HepG2 (cell line): ENCODE measurements around the gene CNPPD1. TPM values are rescaled to one million over a fixed set of nuclear protein-coding genes. Genes with fewer than 3 reads are reported as not detected.

Experiments used
- ATAC-seq: fragments of 200-7000 bp; cut with Tn5 transposase; 3 replicates; pipeline ENCODE4 v1.9.1; 2020; ENCODE audit warnings: mild to moderate bottlenecking, moderate library complexity
- BruUV-seq: library from RNA; stranded (reverse); fragments of 400-500 nt; replicated peaks from 2 replicates; lab custom pipeline; 2021; lab: Mats Ljungman, UMichigan
- CTCF ChIA-PET: fragments of 300-600 bp; formaldehyde crosslinking; extraction: SDS; loops from one replicate; lab custom pipeline; 2021; ENCODE audit warnings: low total read pairs, inconsistent platforms, low intra/inter-chr PET ratio; lab: Yijun Ruan, JAX
- POLR2A ChIA-PET: fragments of 350-600 bp; sonication (Branson Sonifier 250); formaldehyde crosslinking; loops from one replicate; lab custom pipeline; 2020; ENCODE audit warnings: antibody characterized with exemption, inconsistent platforms; lab: Yijun Ruan, JAX
- DNase-seq: peaks from one replicate; pipeline ENCODE4 v3.0.0-alpha.2; 2015; ENCODE audit warnings: low spot score
- FAIRE-seq: peaks from 3 replicates; lab custom pipeline; 2011; peaks lifted over from hg19 to GRCh38; lab: Jason Lieb, UNC
- H2AFZ ChIP-seq: one replicate; pipeline ENCODE4 v1.6.1; 2011; ENCODE audit warnings: low read length, inconsistent platforms
- H3K27ac ChIP-seq: fragments of 300-600 bp; 3 replicates; pipeline ENCODE4 v1.8.0; 2011; ENCODE audit warnings: mixed run types, mild to moderate bottlenecking, mixed read lengths, low read length, inconsistent platforms; ENCODE audit not compliant: insufficient read depth; ENCODE audit errors: extremely low read length
- H3K27me3 ChIP-seq, 2 experiments: fragments of 200-600 bp in 1 of 2; 2 replicates in 1 of 2; 3 replicates in 1 of 2; pipeline versions ENCODE4 v1.6.0 to v1.8.0; 2011; ENCODE audit warnings: low read length in 2 of 2, mild to moderate bottlenecking in 2 of 2, moderate library complexity in 2 of 2, inconsistent platforms in 1 of 2; ENCODE audit not compliant: insufficient read depth in 2 of 2, control insufficient read depth in 1 of 2
- H3K36me3 ChIP-seq, 2 experiments: fragments of 200-600 bp in 1 of 2; replicated peaks in 1 of 2; 2 replicates in 1 of 2; 3 replicates in 1 of 2; pipeline versions ENCODE4 v1.5.1 to v1.8.0; 2011; ENCODE audit warnings: low read length in 2 of 2, inconsistent platforms in 1 of 2; ENCODE audit not compliant: insufficient read depth in 2 of 2, control insufficient read depth in 1 of 2
- H3K4me1 ChIP-seq: 2 replicates; pipeline ENCODE4 v1.5.1; 2012; ENCODE audit warnings: low read length, inconsistent platforms; ENCODE audit not compliant: insufficient read depth
- H3K4me2 ChIP-seq: 2 replicates; pipeline ENCODE4 v1.6.0; 2011; ENCODE audit warnings: low read depth, low read length, inconsistent platforms
- H3K4me3 ChIP-seq, 3 experiments: fragments of 200-600 bp in 1 of 3; sonication (generic), shearing (Covaris generic) in 1 of 3; replicated peaks in 1 of 3; 2 replicates each; pipeline ENCODE4 v1.5.1; 2011 to 2016; ENCODE audit warnings: low read length in 3 of 3, inconsistent platforms in 2 of 3, low read depth in 2 of 3, mild to moderate bottlenecking in 2 of 3, control low read depth in 1 of 3, mixed read lengths in 1 of 3; ENCODE audit not compliant: insufficient read depth in 1 of 3
- H3K79me2 ChIP-seq: one replicate; pipeline ENCODE4 v1.6.1; 2011; ENCODE audit warnings: low read length, inconsistent platforms; ENCODE audit not compliant: insufficient read depth
- H3K9ac ChIP-seq: 2 replicates; pipeline ENCODE4 v1.6.0; 2011; ENCODE audit warnings: mild to moderate bottlenecking, low read depth, low read length, inconsistent platforms; ENCODE audit not compliant: insufficient read depth
- H3K9me3 ChIP-seq: 2 replicates; pipeline ENCODE4 v1.5.1; 2012; ENCODE audit warnings: mild to moderate bottlenecking, low read length
- H4K20me1 ChIP-seq: 2 replicates; pipeline ENCODE4 v1.6.0; 2011; ENCODE audit warnings: inconsistent platforms, mild to moderate bottlenecking, low read length, moderate library complexity; ENCODE audit not compliant: insufficient read depth
- ATF7-NPFF ChIP-seq: sonication (generic); formaldehyde crosslinking; IDR thresholded peaks from 2 replicates; pipeline ENCODE4 v1.8.1; 2023; ENCODE audit warnings: mild to moderate bottlenecking, low read depth, missing genetic modification reagents, moderate library complexity
- DMAP1 ChIP-seq: IDR thresholded peaks from 2 replicates; pipeline ENCODE4 v1.6.1; 2016
- E2F2 ChIP-seq: sonication (generic); formaldehyde crosslinking; IDR thresholded peaks from 2 replicates; pipeline ENCODE4 v1.4.0; 2020; ENCODE audit warnings: missing genetic modification reagents, borderline replicate concordance
- EP300 ChIP-seq, 3 experiments: sonication (generic) in 1 of 3; formaldehyde crosslinking in 1 of 3; IDR thresholded peaks; 2 replicates each; pipeline versions ENCODE4 v1.5.1 to v1.6.1; 2011 to 2020; ENCODE audit warnings: low read depth in 2 of 3, low read length in 2 of 3, borderline replicate concordance in 1 of 3, improper control_type of control experiment in 1 of 3, mild to moderate bottlenecking in 1 of 3, missing genetic modification reagents in 1 of 3, moderate library complexity in 1 of 3
- FOXP4 ChIP-seq: sonication (generic); formaldehyde crosslinking; IDR thresholded peaks from 2 replicates; pipeline ENCODE4 v1.4.0; 2020; ENCODE audit warnings: missing genetic modification reagents
- ZBTB20 ChIP-seq: sonication (generic); formaldehyde crosslinking; IDR thresholded peaks from 2 replicates; pipeline ENCODE4 v1.8.1; 2023; ENCODE audit warnings: missing genetic modification reagents, low read depth, mild to moderate bottlenecking, borderline replicate concordance
- ZBTB33 ChIP-seq: sonication (generic); formaldehyde crosslinking; IDR thresholded peaks from 2 replicates; pipeline ENCODE4 v1.4.0; 2020; ENCODE audit warnings: missing genetic modification reagents
- ZNF12 ChIP-seq: sonication (generic); formaldehyde crosslinking; IDR thresholded peaks from 2 replicates; pipeline ENCODE4 v1.5.0; 2020; ENCODE audit warnings: missing genetic modification reagents
- ZNF574 ChIP-seq: sonication (generic); formaldehyde crosslinking; IDR thresholded peaks from 2 replicates; pipeline ENCODE4 v1.4.0; 2020; ENCODE audit warnings: missing genetic modification reagents
- ZNF609 ChIP-seq: sonication (generic); formaldehyde crosslinking; IDR thresholded peaks from 2 replicates; pipeline ENCODE4 v1.4.0; 2020; ENCODE audit warnings: mild to moderate bottlenecking, missing genetic modification reagents, borderline replicate concordance
- WGBS: methylation state at CpG from one replicate; pipeline ENCODE4 v1.1.6; 2017; ENCODE audit warnings: low lambda C conversion rate; 5-methylcytosine and 5-hydroxymethylcytosine counted together
- in situ Hi-C: cut with HindIII; loops from 2 replicates; pipeline ENCODE4 v1.10.0; 2017; ENCODE audit warnings: low pct_unique_long_range_greater_than_20kb; ENCODE audit not compliant: extremely low pct_ligation_motif_present
- intact Hi-C: fragments of 100-400 bp; cut with micrococcal nuclease; formaldehyde crosslinking; loops from one replicate; pipeline ENCODE4 v1.10.0; 2022; ENCODE audit not compliant: unreplicated experiment
- polyA plus RNA-seq, 8 experiments: library from polyadenylated mRNA; depleted of rRNA in 3 of 8; stranded (reverse) in 7 of 8; unstranded in 1 of 8; fragments of >200 nt; fragmentation: Illumina TruSeq in 4 of 8; extraction: Trizol in 4 of 8; gene quantifications; 2 replicates each; pipeline versions ENCODE4 v1.2.1 to v1.2.3, GENCODE V29; 2011 to 2016; ENCODE audit warnings: low read depth in 4 of 8, missing spikeins in 1 of 8, mixed read lengths in 1 of 8; ENCODE audit not compliant: insufficient read depth in 1 of 8
- total RNA-seq, 5 experiments: library from RNA; depleted of rRNA; stranded (reverse); fragments of >200 nt; fragmentation: Illumina TruSeq; extraction: Trizol; gene quantifications; 2 replicates each; pipeline ENCODE4 v1.2.3, GENCODE V29; 2016; ENCODE audit warnings: low read depth in 1 of 5

Gene CNPPD1
- total and polyA plus RNA-seq, 2 of the 13 experiments (the other 11 are each of a cell fraction or from before 2014, with no cell fraction given), result 35.5 to 49.4 TPM

- no peak overlapping the region for H3K4me2 ChIP-seq
- no peak overlapping the region for H3K9ac ChIP-seq
- intact Hi-C loops (no loop called here), in situ Hi-C loops (no loop called here)
- H4K20me1 ChIP-seq, result no peaks in the 10 kb centered on the region
- peaks cover 0 to under 1% of the 10 kb centered on the region in 2 experiments; a peak in 3 of 5 replicates for H3K36me3 ChIP-seq
- ATAC-seq (no peak), FAIRE-seq (no peak), DNase-seq (no peak)
- no peak overlapping the region for H2AFZ ChIP-seq
- H3K9me3 ChIP-seq, result no peaks in the 10 kb centered on the region
- WGBS, result 75% methylated on average over 6 of the region's 6 CpGs
- H3K27ac ChIP-seq, result no peak overlapping the region
- H3K4me3 ChIP-seq, result no peak overlapping the region
- ChIA-PET POLR2A (interaction anchor here (3.7 kb wide), 1 partner anchor 13 kb away, joined by 13 read pairs; the partner anchor contains the start of gene CNPPD1), CTCF (no interaction called here)
- H3K27me3 ChIP-seq, result peaks cover 0 to 2% of the 10 kb centered on the region in 2 experiments; a peak in 1 of 5 replicates
- H3K79me2 ChIP-seq, result no peaks in the 10 kb centered on the region
- no TSS peak for BruUV-seq
- peaks cover 18% of the 10 kb centered on the region for H3K4me1 ChIP-seq
- TF ChIP-seq FOXP4 (CRISPR knock-in tag) (no peak), ZNF12 (CRISPR knock-in tag) (no peak), DMAP1 (CRISPR knock-in tag) (no peak), ZNF574 (CRISPR knock-in tag) (no peak), ATF7-NPFF (CRISPR knock-in tag) (no peak), EP300 (IDR thresholded peaks at IDR 0.05; ENCODE audit: low read depth in 2 of 2, low read length in 2 of 2) (no peak), EP300 (CRISPR knock-in tag; IDR thresholded peaks at IDR 0.05; ENCODE audit: borderline replicate concordance) (no peak), ZBTB33 (CRISPR knock-in tag) (no peak), ZBTB20 (CRISPR knock-in tag) (no peak), E2F2 (CRISPR knock-in tag) (no peak), ZNF609 (CRISPR knock-in tag) (no peak)
Observed at GRCh38 chr2:219163156-219163555, 13.6 kb downstream of the CNPPD1 start.
